ENCODE measurements around the gene YOD1. TPM values are rescaled to one million over a fixed set of nuclear protein-coding genes. Genes with fewer than 3 reads are reported as not detected.

Gene YOD1
- total and polyA plus RNA-seq, 10 of the 15 experiments (the other 5 are each of a cell fraction or from before 2014, with no cell fraction given): 2.1 to 7.9 (median 5.0) TPM

GRCh38 chr1:207001492-207002245, 49.3 kb downstream of the YOD1 start:
- WGBS (ENCODE audit: insufficient coverage, insufficient replicate concordance, low lambda C conversion rate, missing lambda C conversion rate): 29% methylated on average over 5 of the region's 5 CpGs
- Histone ChIP-seq H3K27ac (ENCODE audit: control insufficient read depth, insufficient read depth) (no peak overlapping the region), H3K4me1 (ENCODE audit: control insufficient read depth, insufficient read depth, low read length) (no peaks in the 10 kb centered on the region), H3K27me3 (replicated peaks in 1 of 2; ENCODE audit: control insufficient read depth in 2 of 2, insufficient read depth in 2 of 2, low read length in 1 of 2) (no peaks in the 10 kb centered on the region), H3K9ac (ENCODE audit: control insufficient read depth, insufficient read depth, low read length) (no peak overlapping the region), H3K4me2 (ENCODE audit: control insufficient read depth, insufficient read depth) (no peak overlapping the region), H4K20me1 (ENCODE audit: control insufficient read depth, insufficient read depth) (no peaks in the 10 kb centered on the region), H3K79me2 (ENCODE audit: control insufficient read depth, insufficient read depth, low read length) (no peaks in the 10 kb centered on the region), H3K4me3 (no peak overlapping the region), H2AFZ (ENCODE audit: control insufficient read depth, low read depth, low read length) (no peak overlapping the region), H3K36me3 (ENCODE audit: control insufficient read depth in 2 of 2, insufficient read depth in 2 of 2, low read length in 1 of 2) (no peaks in the 10 kb centered on the region), H3K9me3 (replicated peaks; ENCODE audit: control insufficient read depth, insufficient read depth, low read length) (no peaks in the 10 kb centered on the region)
- no TSS peak for BruUV-seq (replicated peaks)
- intact Hi-C loops (cut with micrococcal nuclease; ENCODE audit: unreplicated experiment) (loop anchor here (5.0 kb wide), 1 partner anchor 76 kb away; no protein-coding TSS in a partner anchor), in situ Hi-C loops (cut with MboI) (no loop called here)
- DNase-seq (ENCODE audit: low read depth, low spot score): no peak
- ATAC-seq: no peak
- no peak for FAIRE-seq
- ChIA-PET CTCF (no interaction called here), POLR2A (no interaction called here), RAD21 (ENCODE audit: unreplicated experiment) (no interaction called here), SMC1A (ENCODE audit: uncharacterized antibody, unreplicated experiment) (interaction anchor here (0.7 to 1.2 kb wide), 3 partner anchors 19 to 77 kb away, joined by 3 to 5 read pairs (median 4); no protein-coding TSS in a partner anchor)
- TF ChIP-seq JUND (IDR thresholded peaks at IDR 0.05; ENCODE audit: low read depth, low read length) (no peak), ZNF622 (IDR thresholded peaks at IDR 0.05) (no peak), TAF1 (IDR thresholded peaks at IDR 0.05; ENCODE audit: borderline replicate concordance, low read depth, low read length) (no peak), E2F8 (IDR thresholded peaks at IDR 0.05; ENCODE audit: low read depth, partially characterized antibody) (no peak), ZNF207 (IDR thresholded peaks at IDR 0.05; ENCODE audit: borderline replicate concordance) (no peak), CUX1 (IDR thresholded peaks at IDR 0.05; ENCODE audit: insufficient replicate concordance, low read depth, low read length) (no peak), ZZZ3 (IDR thresholded peaks at IDR 0.05; ENCODE audit: control insufficient read depth, insufficient read length, low read depth) (no peak)
